Measurements from ENCODE around the gene TMEM115.

- TF ChIP-seq CTCF (IDR thresholded peaks at IDR 0.05; ENCODE audit: low read depth, low read length) = no peak
- no peak for TF ChIP-seq POLR2A (IDR thresholded peaks at IDR 0.05; ENCODE audit: extremely low read depth, insufficient read length)
- TF ChIP-seq MYC (IDR thresholded peaks at IDR 0.05; ENCODE audit: low read depth, low read length) = no peak
- TF ChIP-seq MAX (IDR thresholded peaks at IDR 0.05; ENCODE audit: low read depth, low read length) = no peak
These were observed 39.3 kb downstream of the TMEM115 start for GRCh38 chr3:50319894-50320625.

Data from NB4 (cell line).